ENCODE data around the gene TECTA. TPM values are rescaled to one million over a fixed set of nuclear protein-coding genes. Genes with fewer than 3 reads are reported as not detected.

Gene TECTA
- total and polyA plus RNA-seq, 2 of the 8 experiments (the other 6 are each of a cell fraction or from before 2014, with no cell fraction given) = 0.59 to 1.0 TPM

GRCh38 chr11:121132211-121132976 is 31.4 kb downstream of the TECTA start:
- Histone ChIP-seq H4K91ac (replicated peaks; ENCODE audit: insufficient read length, low read length) (no peak overlapping the region), H3K9me3 (ENCODE audit: insufficient read depth in 2 of 2, low read depth in 1 of 2, low read length in 1 of 2) (no peaks in the 10 kb centered on the region; a peak in 1 of 4 replicates), H2AFZ (ENCODE audit: low read length) (no peak overlapping the region), H3K23me2 (ENCODE audit: low read depth, low read length) (no peaks in the 10 kb centered on the region), H3K27ac (ENCODE audit: low read depth, low read length) (no peak overlapping the region), H3K4me2 (ENCODE audit: insufficient read depth in 1 of 2, low read depth in 2 of 2, low read length in 2 of 2) (no peak overlapping the region), H4K20me1 (replicated peaks in 1 of 2; ENCODE audit: control insufficient read depth in 1 of 2, insufficient read depth in 2 of 2, low read length in 2 of 2) (peaks cover 0 to 3% of the 10 kb centered on the region in 2 experiments), H3K18ac (ENCODE audit: extremely low read depth, low read length) (no peak overlapping the region), H4K8ac (ENCODE audit: extremely low read depth, insufficient read depth, low read length) (no peak overlapping the region), H2BK20ac (ENCODE audit: low read length) (no peak overlapping the region), H4K5ac (ENCODE audit: insufficient read length, low read depth, low read length) (no peak overlapping the region), H3K79me2 (ENCODE audit: control insufficient read depth in 1 of 2, insufficient read depth in 2 of 2, low read length in 2 of 2) (no peaks in the 10 kb centered on the region), H3K79me1 (ENCODE audit: low read depth, low read length) (no peaks in the 10 kb centered on the region), H3K14ac (ENCODE audit: insufficient read length) (no peak overlapping the region), H2BK120ac (replicated peaks; ENCODE audit: low read depth, low read length) (no peak overlapping the region), H3K23ac (ENCODE audit: insufficient read length) (no peak overlapping the region), H3K4me3 (ENCODE audit: extremely low read depth in 1 of 4, insufficient read depth in 2 of 4, low read depth in 3 of 4, low read length in 4 of 4) (no peak overlapping the region), H2BK12ac (ENCODE audit: low read depth, low read length) (no peak overlapping the region), H3K9ac (replicated peaks in 1 of 4; ENCODE audit: extremely low read depth in 1 of 4, low read depth in 3 of 4, low read length in 3 of 4) (no peak overlapping the region), H2BK5ac (ENCODE audit: low read depth, low read length) (no peak overlapping the region), H2AK5ac (ENCODE audit: low read depth, low read length) (no peak overlapping the region), H3K36me3 (ENCODE audit: control insufficient read depth in 2 of 4, insufficient read depth in 4 of 4, low read length in 3 of 4) (no peaks in the 10 kb centered on the region), H3K4me1 (replicated peaks in 1 of 4; ENCODE audit: control insufficient read depth in 3 of 4, insufficient read depth in 4 of 4, low read length in 3 of 4) (no peaks in the 10 kb centered on the region), H3K4ac (replicated peaks; ENCODE audit: insufficient read length, low read depth, low read length) (no peak overlapping the region), H2BK15ac (ENCODE audit: low read length) (no peak overlapping the region), H3K27me3 (replicated peaks in 1 of 4; ENCODE audit: control insufficient read depth in 3 of 4, extremely low read depth in 1 of 4, insufficient read depth in 3 of 4, low read length in 3 of 4) (no peaks in the 10 kb centered on the region), H3K56ac (replicated peaks; ENCODE audit: insufficient read length, low read depth, low read length) (no peak overlapping the region)
- FAIRE-seq = no peak
- DNase-seq (ENCODE audit: low read depth in 1 of 2, low spot score in 2 of 2) = no peak
- TF ChIP-seq CTCF (IDR thresholded peaks at IDR 0.05; ENCODE audit: control extremely low read depth in 1 of 3, insufficient read depth in 1 of 3, low read depth in 1 of 3, low read length in 3 of 3) = peak in 1 of 3 experiments; percentile 3; a peak in 1 of 4 replicates
- no peak for TF ChIP-seq YY1 (IDR thresholded peaks at IDR 0.05; ENCODE audit: low read depth, low read length)
- ChIA-PET POLR2A (ENCODE audit: partially characterized antibody) (interaction anchor here (0.6 kb wide), 1 partner anchor 933 kb away, joined by 3 read pairs; no protein-coding TSS in a partner anchor), CTCF (ENCODE audit: partially characterized antibody) (interaction anchor here (0.6 to 2.4 kb wide), 8 partner anchors 10 to 202 kb away, joined by 3 to 12 read pairs (median 5); no protein-coding TSS in a partner anchor)
- WGBS, 2 experiments (ENCODE audit: extremely low coverage in 1 of 2, insufficient coverage in 1 of 2, insufficient read length in 1 of 2, insufficient replicate concordance in 2 of 2, low coverage in 1 of 2, low lambda C conversion rate in 2 of 2, missing lambda C conversion rate in 1 of 2) = 87% methylated on average over 13 of the region's 13 CpGs; no CpG with 5 or more reads in 1 of the 2 experiments

Data from H1 (cell line).